CD14-positive monocyte (primary cell): ENCODE data around the gene ETS1. TPM values are rescaled to one million over a fixed set of nuclear protein-coding genes. Genes with fewer than 3 reads are reported as not detected.

Source experiments
- DNase-seq, 3 donors: peaks; one replicate each; pipeline ENCODE4 v3.0.0-alpha.2; 2011 to 2022
- H2AFZ ChIP-seq: 2 replicates; pipeline ENCODE4 v1.6.0; 2012; ENCODE audit warnings: mild to moderate bottlenecking, low read depth, low read length, inconsistent platforms; ENCODE audit not compliant: insufficient read depth, poor library complexity, severe bottlenecking
- H3K27ac ChIP-seq, 2 donors: 1 replicate in 1 of 2; 2 replicates in 1 of 2; pipeline ENCODE4 v1.5.1; 2012 to 2013; ENCODE audit warnings: low read length in 2 of 2, control low read depth in 1 of 2, inconsistent platforms in 1 of 2, low read depth in 1 of 2, mild to moderate bottlenecking in 1 of 2
- H3K27me3 ChIP-seq, 2 donors: one replicate each; pipeline versions ENCODE4 v1.6.0 to v1.6.1; 2011 to 2013; ENCODE audit warnings: low read length in 2 of 2; ENCODE audit not compliant: control insufficient read depth in 2 of 2, insufficient read depth in 2 of 2
- H3K36me3 ChIP-seq, 2 donors: replicated peaks in 1 of 2; 1 replicate in 1 of 2; 2 replicates in 1 of 2; pipeline versions ENCODE4 v1.5.1 to v1.6.1; 2012 to 2013; ENCODE audit warnings: low read length in 2 of 2, control low read depth in 1 of 2, inconsistent platforms in 1 of 2, mild to moderate bottlenecking in 1 of 2; ENCODE audit not compliant: insufficient read depth in 2 of 2, control insufficient read depth in 1 of 2
- H3K4me1 ChIP-seq, 2 donors: 1 replicate in 1 of 2; 2 replicates in 1 of 2; pipeline versions ENCODE4 v1.5.1 to v1.6.1; 2012 to 2013; ENCODE audit warnings: low read length in 2 of 2, control low read depth in 1 of 2, inconsistent platforms in 1 of 2, mild to moderate bottlenecking in 1 of 2, moderate library complexity in 1 of 2; ENCODE audit not compliant: insufficient read depth in 2 of 2, control insufficient read depth in 1 of 2
- H3K4me2 ChIP-seq: replicated peaks from 2 replicates; pipeline ENCODE3; 2012; ENCODE audit warnings: low read length, moderate library complexity, mild to moderate bottlenecking; ENCODE audit not compliant: poor library complexity, severe bottlenecking; ENCODE audit errors: extremely low read depth
- H3K4me3 ChIP-seq, 3 experiments: fragments of 200-600 bp in 1 of 3; sonication (generic) in 1 of 3; replicated peaks in 1 of 3; 1 replicate in 2 of 3; 2 replicates in 1 of 3; pipeline ENCODE4 v1.5.1; 2011 to 2013; ENCODE audit warnings: low read length in 3 of 3, mild to moderate bottlenecking in 3 of 3, control low read depth in 2 of 3, low read depth in 2 of 3, inconsistent platforms in 1 of 3, moderate library complexity in 1 of 3
- H3K79me2 ChIP-seq: 2 replicates; pipeline ENCODE4 v1.6.0; 2012; ENCODE audit warnings: mild to moderate bottlenecking, control low read depth, inconsistent platforms, low read length, moderate library complexity; ENCODE audit not compliant: insufficient read depth
- H3K9ac ChIP-seq: 2 replicates; pipeline ENCODE4 v1.6.0; 2017; ENCODE audit warnings: low read length, mild to moderate bottlenecking; ENCODE audit not compliant: insufficient read depth, poor library complexity, severe bottlenecking
- H3K9me3 ChIP-seq, 2 donors: replicated peaks in 1 of 2; 1 replicate in 1 of 2; 2 replicates in 1 of 2; pipeline versions ENCODE4 v1.5.1 to v1.6.1; 2012 to 2013; ENCODE audit warnings: low read length in 2 of 2, control low read depth in 1 of 2; ENCODE audit not compliant: control insufficient read depth in 1 of 2, insufficient read depth in 1 of 2
- H4K20me1 ChIP-seq: 2 replicates; pipeline ENCODE4 v1.6.0; 2012; ENCODE audit warnings: mild to moderate bottlenecking, low read length, control low read depth, moderate library complexity; ENCODE audit not compliant: insufficient read depth
- H3K27ac Mint-ChIP-seq, 7 donors: one replicate each; pipeline ENCODE4 v1.8.0; 2020; ENCODE audit warnings: mild to moderate bottlenecking in 7 of 7, mixed read lengths in 7 of 7, moderate library complexity in 6 of 7, inconsistent platforms in 2 of 7
- H3K27me3 Mint-ChIP-seq, 3 donors: one replicate each; pipeline ENCODE4 v1.8.0; 2021 to 2022; ENCODE audit warnings: low read depth in 3 of 3, mild to moderate bottlenecking in 3 of 3, mixed read lengths in 3 of 3, moderate library complexity in 3 of 3, inconsistent platforms in 1 of 3
- H3K36me3 Mint-ChIP-seq, 2 donors: one replicate each; pipeline ENCODE4 v1.8.0; 2020; ENCODE audit warnings: mixed read lengths in 2 of 2, inconsistent platforms in 1 of 2, mild to moderate bottlenecking in 1 of 2
- H3K4me1 Mint-ChIP-seq: one replicate; pipeline ENCODE4 v1.8.0; 2020; ENCODE audit warnings: mild to moderate bottlenecking, mixed read lengths
- H3K4me3 Mint-ChIP-seq, 2 donors: one replicate each; pipeline ENCODE4 v1.8.0; 2020; ENCODE audit warnings: mild to moderate bottlenecking in 2 of 2, mixed read lengths in 2 of 2, moderate library complexity in 1 of 2
- H3K9me3 Mint-ChIP-seq, 7 donors: one replicate each; pipeline ENCODE4 v1.8.0; 2020 to 2022; ENCODE audit warnings: mixed read lengths in 7 of 7, mild to moderate bottlenecking in 6 of 7, moderate library complexity in 6 of 7, inconsistent platforms in 2 of 7
- CTCF ChIP-seq: fragments of 200-600 bp; IDR thresholded peaks from one replicate; pipeline ENCODE4 v1.8.0; 2022; ENCODE audit warnings: antibody characterized with exemption, mild to moderate bottlenecking
- WGBS: methylation state at CpG from one replicate; pipeline ENCODE4 v1.1.5; 2013; ENCODE audit warnings: missing lambda C conversion rate; ENCODE audit not compliant: insufficient coverage; 5-methylcytosine and 5-hydroxymethylcytosine counted together
- intact Hi-C, 2 donors: fragments of 100-400 bp; cut with micrococcal nuclease; formaldehyde crosslinking; loops; one replicate each; pipeline versions ENCODE4 v1.15.0 to v1.15.1; 2023
- polyA plus RNA-seq, 3 donors: library from polyadenylated mRNA; depleted of rRNA in 1 of 3; unstranded in 2 of 3; stranded (reverse) in 1 of 3; fragments of 300-500 nt in 2 of 3; fragments of >200 nt in 1 of 3; fragmentation: Illumina TruSeq in 2 of 3; gene quantifications; 1 replicate in 2 of 3; 2 replicates in 1 of 3; pipeline ENCODE4 v1.2.3, GENCODE V29; 2012 to 2021

ETS1 gene
- polyA plus RNA-seq, 3 donors, result 0.67 to 1.6 (median 1.6) TPM

GRCh38 chr11:128581561-128582272 is 5.6 kb downstream of the ETS1 start:
- H3K36me3 Mint-ChIP-seq, result no peaks in the 10 kb centered on the region
- peaks cover 0 to 4% (median 0%) of the 10 kb centered on the region in 3 donors for H3K27me3 Mint-ChIP-seq
- Histone ChIP-seq H3K27me3 (no peaks in the 10 kb centered on the region), H2AFZ (no peak overlapping the region), H3K9me3 (no peaks in the 10 kb centered on the region), H3K36me3 (no peaks in the 10 kb centered on the region), H3K4me3 (no peak overlapping the region), H3K4me2 (no peak overlapping the region), H4K20me1 (no peaks in the 10 kb centered on the region), H3K79me2 (no peaks in the 10 kb centered on the region), H3K4me1 (peaks cover 40 to 57% of the 10 kb centered on the region in 2 donors), H3K27ac (peak overlapping the region in 1 of 2 donors; percentile 63), H3K9ac (no peak overlapping the region)
- no peak overlapping the region for H3K4me3 Mint-ChIP-seq
- no peak for TF ChIP-seq CTCF
- peaks cover 0 to 2% (median 0%) of the 10 kb centered on the region in 7 donors for H3K9me3 Mint-ChIP-seq
- no peak for DNase-seq
- peaks cover 57% of the 10 kb centered on the region for H3K4me1 Mint-ChIP-seq
- intact Hi-C loops, result loop anchor here in 1 of 2 donors (10.0 kb wide), 1 partner anchor 143 kb away; no protein-coding TSS in a partner anchor
- H3K27ac Mint-ChIP-seq, result peak overlapping the region in 2 of 7 donors; percentile 9 to 31
- no CpG with 5 or more reads among the region's 7 CpGs for WGBS

GRCh38 chr11:128580612-128581011 is 6.7 kb downstream of the ETS1 start:
- H3K36me3 Mint-ChIP-seq, result no peaks in the 10 kb centered on the region
- H3K4me3 Mint-ChIP-seq, result peak overlapping the region in 1 of 2 donors; percentile 52
- Histone ChIP-seq H3K4me3 (no peak overlapping the region), H3K36me3 (no peaks in the 10 kb centered on the region), H4K20me1 (no peaks in the 10 kb centered on the region), H3K4me1 (peaks cover 51 to 69% of the 10 kb centered on the region in 2 donors), H3K4me2 (no peak overlapping the region), H3K79me2 (no peaks in the 10 kb centered on the region), H3K27ac (peak overlapping the region in 1 of 2 donors; percentile 78), H3K9ac (peak overlapping the region; percentile 4), H3K9me3 (no peaks in the 10 kb centered on the region), H3K27me3 (no peaks in the 10 kb centered on the region), H2AFZ (no peak overlapping the region)
- no CpG with 5 or more reads among the region's 2 CpGs for WGBS
- peak overlapping the region; percentile 61 to 93 (median 87) for H3K27ac Mint-ChIP-seq
- TF ChIP-seq CTCF, result no peak
- intact Hi-C loops, result loop anchor here in 1 of 2 donors (10.0 kb wide), 1 partner anchor 144 kb away; no protein-coding TSS in a partner anchor
- H3K9me3 Mint-ChIP-seq, result peaks cover 0 to 2% (median 0%) of the 10 kb centered on the region in 7 donors
- H3K27me3 Mint-ChIP-seq, result no peaks in the 10 kb centered on the region
- H3K4me1 Mint-ChIP-seq, result peaks cover 67% of the 10 kb centered on the region
- peak; percentile 48 to 70 (median 63) for DNase-seq
